ENCODE results near the gene IQCF5.
"Not testable (repeated sequence)": the region's sequence is repeated elsewhere in the genome, so short reads cannot be mapped to it uniquely, and the experiment has no call there.

IQCF5 gene

GRCh38 chr3:51879937-51880336, 4.5 kb upstream of the IQCF5 start:
- H3K27ac ChIP-seq, result no peak overlapping the region
- no peak for TF ChIP-seq ZFX (IDR thresholded peaks at IDR 0.05)
- TF ChIP-seq, protein P1, sequence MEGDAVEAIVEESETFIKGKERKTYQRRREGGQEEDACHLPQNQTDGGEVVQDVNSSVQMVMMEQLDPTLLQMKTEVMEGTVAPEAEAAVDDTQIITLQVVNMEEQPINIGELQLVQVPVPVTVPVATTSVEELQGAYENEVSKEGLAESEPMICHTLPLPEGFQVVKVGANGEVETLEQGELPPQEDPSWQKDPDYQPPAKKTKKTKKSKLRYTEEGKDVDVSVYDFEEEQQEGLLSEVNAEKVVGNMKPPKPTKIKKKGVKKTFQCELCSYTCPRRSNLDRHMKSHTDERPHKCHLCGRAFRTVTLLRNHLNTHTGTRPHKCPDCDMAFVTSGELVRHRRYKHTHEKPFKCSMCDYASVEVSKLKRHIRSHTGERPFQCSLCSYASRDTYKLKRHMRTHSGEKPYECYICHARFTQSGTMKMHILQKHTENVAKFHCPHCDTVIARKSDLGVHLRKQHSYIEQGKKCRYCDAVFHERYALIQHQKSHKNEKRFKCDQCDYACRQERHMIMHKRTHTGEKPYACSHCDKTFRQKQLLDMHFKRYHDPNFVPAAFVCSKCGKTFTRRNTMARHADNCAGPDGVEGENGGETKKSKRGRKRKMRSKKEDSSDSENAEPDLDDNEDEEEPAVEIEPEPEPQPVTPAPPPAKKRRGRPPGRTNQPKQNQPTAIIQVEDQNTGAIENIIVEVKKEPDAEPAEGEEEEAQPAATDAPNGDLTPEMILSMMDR (conservative IDR thresholded peaks at IDR 0.05), result no peak

GRCh38 chr3:51876186-51876585, 785 bp upstream of the IQCF5 start:
- TF ChIP-seq ZFX (IDR thresholded peaks at IDR 0.05), result no peak
- TF ChIP-seq, protein P1 (conservative IDR thresholded peaks at IDR 0.05), result no peak
- H3K27ac ChIP-seq, result no peak overlapping the region

DNA sequence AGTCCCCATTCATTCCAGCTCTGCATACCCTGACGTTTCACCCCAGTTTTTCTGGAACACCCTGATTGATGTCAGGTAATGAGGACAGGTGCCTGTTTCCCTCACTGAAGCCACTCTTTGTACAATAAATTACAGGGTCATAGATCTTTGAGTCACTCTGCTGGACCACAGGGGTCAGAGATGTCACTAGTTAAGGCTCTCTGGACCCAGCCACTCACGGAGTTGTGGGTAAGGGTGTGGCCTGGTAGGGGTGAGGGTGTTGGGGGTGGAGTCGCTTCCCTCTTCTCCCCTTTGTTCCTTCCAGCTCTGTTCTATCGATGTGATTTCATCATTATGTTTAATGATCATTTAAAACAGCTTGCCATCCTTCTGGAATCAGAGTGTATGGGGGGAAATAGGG, 512 bp downstream of the IQCF5 start:
- H3K27ac ChIP-seq, result no peak overlapping the region
- TF ChIP-seq, protein P1 (conservative IDR thresholded peaks at IDR 0.05), result no peak
- TF ChIP-seq ZFX (IDR thresholded peaks at IDR 0.05), result no peak

DNA sequence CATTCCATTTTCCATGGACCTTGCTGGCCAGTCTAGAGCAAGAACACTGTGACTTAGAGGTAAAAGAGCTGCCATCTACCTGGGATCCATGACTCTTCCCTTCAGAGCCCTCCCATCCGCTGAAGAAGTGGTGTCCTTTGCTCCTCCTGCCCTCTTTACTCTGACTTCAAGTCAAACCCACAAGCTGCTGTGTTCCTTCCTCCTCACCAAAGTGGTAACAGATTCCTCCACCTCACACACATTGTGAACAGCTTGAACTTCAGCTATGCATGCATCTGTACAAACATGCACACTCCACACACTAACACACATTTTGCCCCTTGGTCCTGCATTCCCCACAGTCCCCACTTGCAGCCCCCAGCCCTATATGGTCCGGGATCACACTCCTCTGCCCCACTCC, 990 bp downstream of the IQCF5 start:
- no peak for TF ChIP-seq ZFX (IDR thresholded peaks at IDR 0.05)
- TF ChIP-seq, protein P1 (conservative IDR thresholded peaks at IDR 0.05), result no peak
- no peak overlapping the region for H3K27ac ChIP-seq

- no peak overlapping the region for H3K27ac ChIP-seq
- TF ChIP-seq ZFX (IDR thresholded peaks at IDR 0.05), result no peak
Observed at GRCh38 chr3:51873876-51874275, 1.5 kb downstream of the IQCF5 start.

DNA sequence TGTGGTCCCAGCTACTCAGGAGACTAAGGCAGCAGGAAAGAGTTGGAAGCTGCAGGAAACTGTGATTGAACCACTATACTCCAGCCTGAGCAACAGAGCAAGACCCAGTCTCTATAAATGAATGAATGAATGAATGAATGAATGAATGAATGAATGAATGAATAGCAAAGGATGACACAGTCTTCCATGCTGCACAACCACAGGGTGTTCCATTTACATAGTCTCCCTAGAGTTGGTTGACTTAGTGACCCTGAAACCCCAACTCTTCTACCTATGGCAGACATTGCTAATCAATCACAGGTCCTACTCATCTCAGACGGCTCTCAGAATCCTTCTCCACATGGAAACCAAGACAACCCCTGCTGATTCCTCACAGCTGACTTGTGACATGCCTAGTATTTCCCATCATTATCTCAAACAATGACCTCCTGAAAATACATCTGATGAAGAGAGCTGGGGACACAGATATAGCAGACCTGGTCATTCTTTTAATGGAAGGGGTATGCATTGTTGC, 2.1 kb downstream of the IQCF5 start:
- TF ChIP-seq, protein P1 (conservative IDR thresholded peaks at IDR 0.05), result no peak
- TF ChIP-seq ZFX (IDR thresholded peaks at IDR 0.05), result no peak
- H3K27ac ChIP-seq, result no peak overlapping the region

DNA sequence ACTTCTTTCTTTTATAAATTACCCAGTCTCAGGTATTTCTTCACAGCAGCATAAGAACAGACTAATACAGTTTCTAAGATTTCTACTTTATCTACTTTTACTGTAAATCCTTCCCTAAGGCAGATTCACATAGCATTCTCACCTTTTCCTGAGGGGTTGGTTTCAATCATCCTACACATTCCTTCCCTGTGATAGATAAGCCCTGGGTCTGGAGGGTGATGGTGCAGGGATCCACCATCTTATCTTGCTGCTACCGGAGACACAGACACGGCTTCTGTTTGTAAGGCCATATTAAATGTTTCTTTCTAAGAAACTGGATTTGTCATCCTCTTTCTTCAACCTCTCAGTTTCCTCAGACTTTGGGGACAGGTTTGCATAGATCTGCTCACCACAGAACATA, 6.1 kb downstream of the IQCF5 start:
- H3K27ac ChIP-seq, result no peak overlapping the region
- TF ChIP-seq, protein P1 (conservative IDR thresholded peaks at IDR 0.05), result no peak
- TF ChIP-seq ZFX (IDR thresholded peaks at IDR 0.05), result no peak

- H3K27ac ChIP-seq, result not testable (repeated sequence)
Observed at GRCh38 chr3:51868896-51869295, 6.5 kb downstream of the IQCF5 start.
